ENCODE results near the gene PCDHA8.
"Not testable (repeated sequence)": the region's sequence is repeated elsewhere in the genome, so short reads cannot be mapped to it uniquely, and the experiment has no call there.

Gene PCDHA8

DNA sequence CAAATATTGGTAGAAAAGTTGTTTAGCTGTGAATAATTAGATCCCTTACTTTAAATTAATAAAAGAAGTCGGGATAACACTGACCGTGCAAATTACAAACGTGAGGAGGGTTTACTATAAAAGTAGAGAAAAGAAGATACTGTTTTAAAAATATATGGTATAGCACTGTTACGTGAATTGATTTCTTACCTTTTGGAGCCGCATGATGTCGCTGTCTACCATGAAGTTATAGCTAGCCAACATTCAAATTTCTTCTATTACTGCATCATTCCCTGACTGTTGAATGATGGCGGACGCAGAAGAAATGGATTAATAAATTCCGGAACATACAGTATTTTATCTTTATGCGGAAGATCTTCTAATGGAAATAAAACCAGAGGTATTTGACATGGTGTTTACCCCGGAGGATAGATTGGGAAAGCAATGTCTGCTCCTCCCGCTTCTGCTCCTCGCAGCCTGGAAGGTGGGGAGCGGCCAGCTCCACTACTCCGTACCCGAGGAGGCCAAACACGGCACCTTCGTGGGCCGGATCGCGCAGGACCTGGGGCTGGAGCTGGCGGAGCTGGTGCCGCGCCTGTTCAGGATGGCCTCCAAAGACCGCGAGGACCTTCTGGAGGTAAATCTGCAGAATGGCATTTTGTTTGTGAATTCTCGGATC is 13.2 kb upstream of the PCDHA8 start, which contains the start of gene PCDHA6:
TSS of gene PCDHA6 (plus strand) at position 257 of the 658 bp plus-strand sequence. CDS start at position 389, 132 bp downstream.
- Histone ChIP-seq H3K9me3 (ENCODE audit: control insufficient read depth, low read length) (peaks cover 3% of the 10 kb centered on the region), H3K4me3 (ENCODE audit: low read depth, low read length) (no peak within 1 kb of the TSS), H3K27me3 (ENCODE audit: control insufficient read depth, insufficient read depth, low read length) (no peaks in the 10 kb centered on the region), H3K36me3 (ENCODE audit: control insufficient read depth, insufficient read depth, low read length) (no peaks in the 10 kb centered on the region), H3K27ac (peak within 1 kb of the TSS; percentile 12), H3K9ac (no peak within 1 kb of the TSS), H3K79me2 (no peaks in the 10 kb centered on the region), H3K4me2 (ENCODE audit: low read length) (no peak within 1 kb of the TSS), H2AFZ (no peak within 1 kb of the TSS), H3K4me1 (no peaks in the 10 kb centered on the region)
- TF ChIP-seq, protein P1, sequence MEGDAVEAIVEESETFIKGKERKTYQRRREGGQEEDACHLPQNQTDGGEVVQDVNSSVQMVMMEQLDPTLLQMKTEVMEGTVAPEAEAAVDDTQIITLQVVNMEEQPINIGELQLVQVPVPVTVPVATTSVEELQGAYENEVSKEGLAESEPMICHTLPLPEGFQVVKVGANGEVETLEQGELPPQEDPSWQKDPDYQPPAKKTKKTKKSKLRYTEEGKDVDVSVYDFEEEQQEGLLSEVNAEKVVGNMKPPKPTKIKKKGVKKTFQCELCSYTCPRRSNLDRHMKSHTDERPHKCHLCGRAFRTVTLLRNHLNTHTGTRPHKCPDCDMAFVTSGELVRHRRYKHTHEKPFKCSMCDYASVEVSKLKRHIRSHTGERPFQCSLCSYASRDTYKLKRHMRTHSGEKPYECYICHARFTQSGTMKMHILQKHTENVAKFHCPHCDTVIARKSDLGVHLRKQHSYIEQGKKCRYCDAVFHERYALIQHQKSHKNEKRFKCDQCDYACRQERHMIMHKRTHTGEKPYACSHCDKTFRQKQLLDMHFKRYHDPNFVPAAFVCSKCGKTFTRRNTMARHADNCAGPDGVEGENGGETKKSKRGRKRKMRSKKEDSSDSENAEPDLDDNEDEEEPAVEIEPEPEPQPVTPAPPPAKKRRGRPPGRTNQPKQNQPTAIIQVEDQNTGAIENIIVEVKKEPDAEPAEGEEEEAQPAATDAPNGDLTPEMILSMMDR (IDR thresholded peaks at IDR 0.05): no peak

DNA sequence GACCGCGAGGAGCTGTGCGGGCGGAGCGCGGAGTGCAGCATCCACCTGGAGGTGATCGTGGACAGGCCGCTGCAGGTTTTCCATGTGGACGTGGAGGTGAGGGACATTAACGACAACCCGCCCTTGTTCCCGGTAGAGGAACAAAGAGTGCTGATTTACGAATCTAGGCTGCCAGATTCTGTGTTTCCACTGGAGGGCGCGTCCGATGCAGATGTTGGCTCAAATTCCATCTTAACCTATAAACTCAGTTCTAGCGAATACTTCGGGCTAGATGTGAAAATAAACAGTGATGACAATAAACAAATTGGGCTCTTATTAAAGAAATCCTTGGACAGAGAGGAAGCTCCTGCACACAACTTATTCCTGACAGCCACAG is 12.6 kb upstream of the PCDHA8 start:
- Histone ChIP-seq H3K27ac (no peak overlapping the region), H3K4me3 (ENCODE audit: low read depth, low read length) (no peak overlapping the region), H3K4me1 (no peaks in the 10 kb centered on the region), H3K9ac (no peak overlapping the region), H3K79me2 (no peaks in the 10 kb centered on the region), H3K27me3 (ENCODE audit: control insufficient read depth, insufficient read depth, low read length) (no peaks in the 10 kb centered on the region), H3K36me3 (ENCODE audit: control insufficient read depth, insufficient read depth, low read length) (no peaks in the 10 kb centered on the region), H3K9me3 (ENCODE audit: control insufficient read depth, low read length) (peaks cover 3% of the 10 kb centered on the region), H2AFZ (no peak overlapping the region), H3K4me2 (ENCODE audit: low read length) (no peak overlapping the region)
- TF ChIP-seq, protein P1 (IDR thresholded peaks at IDR 0.05): no peak

GRCh38 chr5:140829511-140830501 is 11.2 kb upstream of the PCDHA8 start:
- H3K4me1 ChIP-seq; H2AFZ ChIP-seq; H3K9ac ChIP-seq; H3K4me3 ChIP-seq (ENCODE audit: low read depth, low read length); H3K27ac ChIP-seq; H3K27me3 ChIP-seq (ENCODE audit: control insufficient read depth, insufficient read depth, low read length); H3K9me3 ChIP-seq (ENCODE audit: control insufficient read depth, low read length); H3K36me3 ChIP-seq (ENCODE audit: control insufficient read depth, insufficient read depth, low read length); H3K4me2 ChIP-seq (ENCODE audit: low read length); H3K79me2 ChIP-seq: not testable (repeated sequence)

DNA sequence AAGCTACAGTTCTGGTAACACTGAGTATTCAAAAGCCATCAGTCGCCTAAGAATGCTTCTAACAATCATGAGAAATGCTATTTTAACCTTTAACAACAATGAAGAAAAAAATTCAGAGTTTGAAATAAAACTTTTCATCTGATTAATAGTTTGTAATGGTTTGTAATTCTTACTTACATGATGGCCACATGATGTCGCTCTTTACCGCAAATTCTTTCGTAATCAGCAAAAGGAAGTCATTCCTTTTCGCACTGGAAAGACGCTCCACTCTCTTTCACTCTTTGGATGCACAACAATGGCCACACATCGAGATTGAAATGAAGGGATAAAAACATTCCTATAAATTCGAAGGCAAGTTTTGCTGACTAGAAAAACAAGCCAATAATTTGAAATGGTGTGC is 7.0 kb upstream of the PCDHA8 start, which contains the start of gene PCDHA7:
TSS of gene PCDHA7 (plus strand) at position 277 of the 400 bp plus-strand sequence. CDS start at position 392, 115 bp downstream.
- H3K4me1 ChIP-seq: no peaks in the 10 kb centered on the region

GRCh38 chr5:140834439-140835008 is 6.5 kb upstream of the PCDHA8 start:
- not testable (repeated sequence) for H3K9me3 ChIP-seq (ENCODE audit: control insufficient read depth, low read length); H3K79me2 ChIP-seq; H3K4me2 ChIP-seq (ENCODE audit: low read length); H3K9ac ChIP-seq; H3K27ac ChIP-seq; H2AFZ ChIP-seq; H3K4me3 ChIP-seq (ENCODE audit: low read depth, low read length); H3K36me3 ChIP-seq (ENCODE audit: control insufficient read depth, insufficient read depth, low read length); H3K4me1 ChIP-seq; H3K27me3 ChIP-seq (ENCODE audit: control insufficient read depth, insufficient read depth, low read length)

More for the DNA sequence above, 7.0 kb upstream of the PCDHA8 start, which contains the start of gene PCDHA7:
- H2AFZ ChIP-seq: no peak within 1 kb of the TSS
- no peak within 1 kb of the TSS for H3K27ac ChIP-seq
- no peaks in the 10 kb centered on the region for H3K36me3 ChIP-seq (ENCODE audit: control insufficient read depth, insufficient read depth, low read length)
- H3K9me3 ChIP-seq (ENCODE audit: control insufficient read depth, low read length): no peaks in the 10 kb centered on the region
- H3K9ac ChIP-seq: no peak within 1 kb of the TSS
- H3K4me2 ChIP-seq (ENCODE audit: low read length): no peak within 1 kb of the TSS
- no peaks in the 10 kb centered on the region for H3K79me2 ChIP-seq
- H3K27me3 ChIP-seq (ENCODE audit: control insufficient read depth, insufficient read depth, low read length): no peaks in the 10 kb centered on the region
- no peak within 1 kb of the TSS for H3K4me3 ChIP-seq (ENCODE audit: low read depth, low read length)
- TF ChIP-seq, protein P1 (IDR thresholded peaks at IDR 0.05): no peak
